HG03025 (cell line): ENCODE data around the gene SCAI.
"Not testable (repeated sequence)": the region's sequence is repeated elsewhere in the genome, so short reads cannot be mapped to it uniquely, and the experiment has no call there.

Experiments used
- ATAC-seq: cut with Tn5 transposase; IDR thresholded peaks from one replicate; pipeline ENCODE4 v1.9.1; 2021; ENCODE audit warnings: mild to moderate bottlenecking, moderate library complexity; ENCODE audit not compliant: unreplicated experiment, low FRiP score

Gene SCAI

GRCh38 chr9:125108541-125108940 is 34.8 kb downstream of the SCAI start:
- ATAC-seq = not testable (repeated sequence)

DNA sequence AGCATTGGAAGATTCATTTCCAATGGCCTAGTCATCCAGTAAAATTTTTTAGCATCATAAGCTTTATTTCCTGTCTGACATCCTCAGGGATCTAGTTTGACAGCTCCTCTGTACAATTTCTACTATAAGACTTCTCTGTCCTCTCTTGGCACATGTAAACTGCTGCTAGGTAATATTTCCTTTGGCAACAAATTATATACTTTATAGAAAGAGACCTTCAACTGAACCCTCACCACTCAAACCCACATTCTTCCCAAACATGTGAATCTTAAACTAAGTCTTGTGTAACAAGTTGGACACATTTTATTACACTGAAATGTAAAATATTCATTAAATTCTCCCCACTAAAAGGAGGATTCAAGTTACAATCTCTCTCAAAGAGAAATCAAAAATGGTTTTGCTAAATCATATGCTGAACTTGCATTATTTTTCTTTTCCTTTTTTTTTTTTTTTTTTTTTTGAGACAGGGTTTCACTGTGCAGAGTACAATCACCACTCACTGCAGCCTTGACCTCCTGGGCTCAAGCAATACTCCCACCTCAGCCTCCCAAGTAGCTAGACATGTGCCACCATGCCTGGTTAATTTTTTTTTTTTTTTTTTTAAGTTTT is 36.9 kb downstream of the SCAI start:
- no peak for ATAC-seq

GRCh38 chr9:125103770-125104460 is 39.4 kb downstream of the SCAI start:
- no peak for ATAC-seq

DNA sequence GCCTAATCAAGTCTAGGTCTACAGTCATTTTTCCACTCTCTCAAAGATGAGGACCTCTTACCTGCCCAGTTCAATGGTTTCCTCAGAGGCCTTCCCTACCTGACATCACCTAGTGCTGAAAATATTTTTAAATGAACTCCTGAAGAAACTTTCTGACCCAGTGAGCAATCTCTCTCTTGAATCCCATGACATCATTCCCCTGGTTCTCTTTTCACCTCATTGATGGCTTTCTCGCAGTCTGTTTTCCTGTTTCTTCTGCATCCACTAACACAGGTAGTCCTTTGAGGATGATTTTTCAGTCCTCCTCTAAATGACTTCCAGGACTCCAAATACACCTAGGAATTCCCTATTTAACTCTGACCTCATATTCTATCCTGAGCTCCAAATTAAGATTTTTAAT is 40.3 kb downstream of the SCAI start:
- no peak for ATAC-seq

DNA sequence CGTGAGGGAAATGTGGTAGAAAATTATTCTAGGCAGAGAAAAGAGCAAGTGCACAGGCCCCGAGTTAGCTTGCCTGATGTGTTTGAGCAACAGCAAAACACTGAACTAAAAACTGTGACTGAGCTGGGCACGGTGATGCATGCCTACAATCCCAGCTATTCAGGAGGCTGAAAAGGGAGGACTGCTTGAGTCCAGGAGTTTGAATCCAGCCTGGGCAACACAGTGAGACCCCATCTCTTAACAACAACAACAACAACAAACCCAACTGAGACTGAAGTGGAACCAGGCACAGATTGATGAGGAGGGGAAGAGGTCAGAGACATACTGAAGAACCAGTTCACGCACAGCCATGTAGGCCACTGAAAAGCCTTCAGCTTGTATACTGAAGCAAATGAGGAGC is 42.5 kb downstream of the SCAI start:
- no peak for ATAC-seq

GRCh38 chr9:125099816-125100215 is 43.5 kb downstream of the SCAI start:
- ATAC-seq = no peak

DNA sequence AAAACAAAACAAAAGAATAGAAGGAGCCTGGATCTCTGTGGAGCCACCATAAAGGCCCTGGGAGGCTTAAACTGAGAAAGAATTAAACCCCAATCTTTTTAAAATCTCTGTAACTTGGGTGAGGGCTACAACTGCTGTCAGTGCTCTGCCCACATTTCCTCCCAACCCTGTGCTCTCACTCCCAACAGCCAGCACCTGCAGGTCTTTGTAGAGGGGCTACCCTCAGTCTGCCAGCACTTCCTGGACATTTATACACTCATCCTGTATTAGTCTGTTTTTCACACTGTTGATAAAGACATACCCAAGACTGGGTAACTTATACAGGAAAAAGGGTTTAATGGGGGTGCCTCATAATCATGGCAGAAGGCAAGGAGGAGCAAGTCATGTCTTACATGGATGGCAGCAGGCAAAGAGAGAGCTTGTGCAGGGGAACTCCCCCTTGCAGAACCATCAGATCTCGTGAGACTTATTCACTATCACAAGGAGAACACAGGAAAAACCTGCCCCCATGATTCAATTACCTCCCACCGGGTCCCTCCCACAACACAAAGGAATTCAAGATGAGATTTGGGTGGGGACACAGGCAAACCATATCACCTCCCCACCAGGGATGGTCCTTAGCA is 47.4 kb downstream of the SCAI start:
- ATAC-seq = no peak

GRCh38 chr9:125091121-125091520 is 52.2 kb downstream of the SCAI start:
- no peak for ATAC-seq

DNA sequence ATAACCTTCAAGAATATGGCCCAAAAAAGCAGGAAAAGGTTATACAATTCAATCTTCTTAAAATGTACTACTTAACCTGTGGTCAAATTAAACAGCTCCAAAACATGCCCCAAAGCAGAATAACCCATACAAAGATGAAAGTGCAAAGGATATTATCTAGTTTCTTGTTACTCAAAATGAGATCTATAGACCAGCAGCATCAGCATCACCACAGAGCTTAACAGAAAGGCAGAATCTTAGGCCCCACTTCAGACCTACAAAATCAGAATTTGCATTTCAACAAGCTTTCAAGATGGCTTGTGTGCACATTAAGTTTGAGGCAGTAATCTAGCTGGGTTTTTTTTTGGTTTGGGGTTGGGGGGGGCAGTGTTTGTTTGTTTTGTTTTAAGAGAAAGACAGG is 54.0 kb downstream of the SCAI start:
- no peak for ATAC-seq

DNA sequence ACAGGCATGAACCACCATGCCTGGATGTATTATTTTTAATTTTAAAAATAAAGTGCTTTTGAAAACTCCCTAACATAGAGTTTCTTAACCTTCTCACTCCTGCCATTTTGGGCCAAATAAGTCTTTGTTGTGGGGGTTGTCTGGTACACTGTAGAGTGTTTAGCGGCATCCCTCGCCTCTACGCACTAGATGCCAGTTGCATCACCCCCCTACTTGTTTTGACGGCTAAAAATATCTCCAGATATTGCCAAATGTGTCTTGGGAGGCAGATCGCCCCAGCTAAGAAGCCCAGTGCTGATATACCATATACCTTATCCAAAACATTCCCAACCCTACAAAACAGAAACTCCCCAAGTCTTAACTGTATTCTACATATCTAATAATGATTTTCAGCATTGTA is 54.6 kb downstream of the SCAI start:
- no peak for ATAC-seq

- ATAC-seq = no peak
Measured at GRCh38 chr9:125085703-125086477, 57.4 kb downstream of the SCAI start.

GRCh38 chr9:125082197-125082596 is 61.1 kb downstream of the SCAI start:
- not testable (repeated sequence) for ATAC-seq

- ATAC-seq = not testable (repeated sequence)
Measured at GRCh38 chr9:125080797-125081196, 62.5 kb downstream of the SCAI start.

GRCh38 chr9:125079931-125080330 is 63.4 kb downstream of the SCAI start:
- ATAC-seq = no peak

- ATAC-seq = no peak
Measured at GRCh38 chr9:125075997-125076396, 67.3 kb downstream of the SCAI start.

GRCh38 chr9:125074976-125075375 is 68.4 kb downstream of the SCAI start:
- ATAC-seq = no peak

DNA sequence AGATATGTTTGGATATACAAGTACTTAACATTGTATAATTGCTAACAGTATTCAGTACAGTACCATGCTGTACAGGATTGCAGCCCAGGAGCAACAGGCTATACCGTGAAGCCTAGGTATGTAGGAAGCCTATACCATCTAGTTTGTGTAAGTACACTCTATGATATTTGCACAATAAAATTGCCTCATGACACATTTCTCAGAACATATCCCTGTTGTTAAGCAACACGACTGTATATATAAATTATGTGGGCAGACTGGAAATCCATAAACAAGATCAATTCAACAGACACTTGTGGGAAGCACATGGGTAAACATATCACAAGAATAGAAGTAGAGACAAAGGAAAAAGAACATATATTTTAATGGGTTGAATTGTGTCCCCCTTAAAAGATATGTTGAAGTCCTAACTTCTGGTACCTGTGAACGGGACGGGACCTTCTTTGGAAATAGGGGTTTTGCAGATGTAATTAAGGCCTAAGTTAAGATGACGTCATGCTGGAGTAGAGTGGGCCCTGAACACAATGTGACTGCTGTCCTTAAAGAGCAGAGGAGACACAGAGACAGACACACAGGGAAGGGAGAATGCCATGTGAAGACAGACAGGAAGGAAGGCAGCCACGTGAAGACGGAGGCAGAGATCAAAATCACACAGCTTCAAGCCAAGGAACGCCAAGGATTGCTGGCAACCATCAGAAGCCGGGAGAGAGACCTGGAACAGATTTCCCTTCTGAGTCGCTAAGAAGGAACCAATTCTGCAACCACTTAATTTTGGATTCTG is 76.3 kb downstream of the SCAI start:
- no peak for ATAC-seq

DNA sequence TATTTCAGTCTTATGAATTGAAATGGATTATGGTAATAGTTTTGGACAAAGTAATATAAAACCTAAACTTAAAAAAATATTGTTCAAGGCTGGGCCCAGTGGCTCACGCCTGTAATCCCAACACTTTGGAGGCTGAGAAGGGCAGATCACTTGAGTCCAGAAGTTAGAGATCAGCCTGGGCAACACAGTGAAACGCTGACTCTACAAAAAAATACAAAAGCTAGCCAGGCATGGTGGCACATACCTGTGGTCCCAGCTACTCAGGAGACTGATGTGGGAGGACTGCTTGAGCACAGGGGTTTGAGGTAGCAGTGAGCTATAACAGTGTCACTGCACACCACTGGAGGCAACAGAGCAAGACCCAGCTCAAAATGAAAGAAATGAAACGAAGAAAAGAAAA is 81.9 kb downstream of the SCAI start:
- no peak for ATAC-seq

DNA sequence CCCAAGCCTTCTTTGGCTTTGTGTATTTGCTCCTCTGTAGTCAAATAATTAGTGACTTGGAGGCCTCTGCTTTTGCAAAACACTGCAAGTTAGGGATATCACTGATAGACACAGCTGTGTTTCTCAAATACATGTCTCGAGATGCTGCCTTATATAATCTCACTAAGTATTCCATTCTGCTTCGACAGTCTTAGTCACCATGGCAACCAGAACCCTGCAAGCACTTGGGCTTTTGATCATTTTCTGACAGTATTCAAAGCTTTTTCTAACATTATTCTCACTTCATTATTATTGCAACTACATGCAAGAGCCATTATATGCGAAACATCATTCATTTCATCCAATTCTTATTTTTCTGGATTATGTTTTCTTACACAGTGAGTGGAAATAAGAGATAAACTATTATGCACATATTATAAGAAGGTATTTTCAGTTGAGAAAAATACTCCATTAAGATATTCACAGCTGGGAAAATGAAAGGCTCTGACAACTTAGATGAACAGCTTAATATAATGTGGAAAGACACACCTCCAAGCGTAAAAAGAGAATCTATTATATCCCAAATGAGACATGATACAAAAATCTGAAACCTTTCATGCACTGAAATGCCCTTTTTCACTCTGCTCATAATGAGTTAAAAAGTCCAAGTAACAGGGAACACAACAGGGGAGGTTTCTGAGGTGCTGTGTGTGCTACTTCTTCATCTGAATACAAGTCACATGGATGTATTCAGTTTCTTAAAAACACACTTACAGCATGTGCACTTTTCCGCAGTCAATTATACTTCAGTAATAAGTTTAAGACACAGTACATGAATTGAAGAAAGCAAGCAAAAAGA is 93.9 kb downstream of the SCAI start:
- ATAC-seq = no peak

DNA sequence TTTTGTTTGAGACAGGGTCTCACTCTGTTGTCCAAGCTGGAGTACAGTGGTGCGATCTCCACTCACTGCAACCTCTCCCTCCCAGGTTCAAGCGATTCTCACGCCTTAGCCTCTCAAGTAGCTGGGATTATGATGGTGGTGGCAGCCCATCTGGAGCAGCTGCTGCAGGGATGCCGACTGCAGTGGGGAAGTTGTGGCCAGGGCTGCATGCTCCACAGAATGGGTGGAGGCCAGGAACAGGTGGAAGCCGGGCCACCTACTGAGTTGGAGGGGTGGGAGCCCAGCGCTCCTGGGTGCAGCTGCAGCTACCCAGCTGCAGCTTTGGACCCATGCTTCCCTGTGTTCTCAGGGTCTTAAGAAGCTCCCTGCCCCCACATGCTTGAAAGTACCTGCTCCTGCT is 99.7 kb downstream of the SCAI start:
- no peak for ATAC-seq
